GM21528 (cell line): ENCODE data around the gene SLC17A7.
A peak's percentile ranks its signal among the peaks of the same experiment; 100 is the strongest.
"Not testable (repeated sequence)": the region's sequence is repeated elsewhere in the genome, so short reads cannot be mapped to it uniquely, and the experiment has no call there.

ENCODE experiments used
- ATAC-seq: cut with Tn5 transposase; IDR thresholded peaks from one replicate; pipeline ENCODE4 v1.9.1; 2021; ENCODE audit warnings: mild to moderate bottlenecking, moderate library complexity; ENCODE audit not compliant: unreplicated experiment, low FRiP score

SLC17A7 gene

DNA sequence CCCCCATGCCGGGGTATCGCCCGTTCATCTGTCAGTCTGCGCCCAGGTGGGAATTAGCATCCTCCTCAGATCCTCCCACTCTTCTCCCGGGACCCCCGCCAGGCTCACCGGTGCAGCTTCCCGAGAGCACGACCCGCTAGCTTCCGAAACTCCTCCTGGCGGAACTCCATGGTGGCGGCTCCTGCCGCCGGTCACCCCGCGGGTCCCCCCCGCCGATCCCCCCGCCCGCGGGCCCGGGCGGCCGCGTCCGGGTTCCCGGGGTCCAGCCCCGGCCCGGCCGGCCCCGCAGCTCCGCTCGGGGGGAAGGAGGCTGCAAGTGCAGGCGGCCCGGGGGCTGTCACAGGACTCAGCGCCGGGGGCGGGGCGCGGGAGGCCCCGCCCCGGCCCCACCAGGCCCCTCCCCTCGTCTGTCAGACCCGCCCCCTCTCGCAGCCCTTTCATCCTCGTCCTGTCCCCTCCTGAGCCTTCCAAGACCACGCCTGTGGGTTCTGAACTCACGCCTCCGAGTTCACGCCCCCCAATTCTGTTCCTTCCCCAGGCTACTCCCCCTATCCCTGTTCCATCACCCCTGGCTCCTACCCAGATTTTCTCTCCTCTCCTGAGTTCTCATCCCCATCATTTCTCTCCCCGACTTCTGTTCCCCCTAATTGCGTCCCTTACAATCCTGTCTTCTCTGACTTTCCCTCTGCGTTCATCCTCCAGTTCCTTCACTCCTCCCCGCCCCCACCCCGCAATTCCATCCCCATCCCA lies at the start of gene SLC17A7:
TSS of gene SLC17A7 (minus strand) at position 318 of the 750 bp plus-strand sequence. CDS start at position 170, 148 bp downstream.
- ATAC-seq = no peak

DNA sequence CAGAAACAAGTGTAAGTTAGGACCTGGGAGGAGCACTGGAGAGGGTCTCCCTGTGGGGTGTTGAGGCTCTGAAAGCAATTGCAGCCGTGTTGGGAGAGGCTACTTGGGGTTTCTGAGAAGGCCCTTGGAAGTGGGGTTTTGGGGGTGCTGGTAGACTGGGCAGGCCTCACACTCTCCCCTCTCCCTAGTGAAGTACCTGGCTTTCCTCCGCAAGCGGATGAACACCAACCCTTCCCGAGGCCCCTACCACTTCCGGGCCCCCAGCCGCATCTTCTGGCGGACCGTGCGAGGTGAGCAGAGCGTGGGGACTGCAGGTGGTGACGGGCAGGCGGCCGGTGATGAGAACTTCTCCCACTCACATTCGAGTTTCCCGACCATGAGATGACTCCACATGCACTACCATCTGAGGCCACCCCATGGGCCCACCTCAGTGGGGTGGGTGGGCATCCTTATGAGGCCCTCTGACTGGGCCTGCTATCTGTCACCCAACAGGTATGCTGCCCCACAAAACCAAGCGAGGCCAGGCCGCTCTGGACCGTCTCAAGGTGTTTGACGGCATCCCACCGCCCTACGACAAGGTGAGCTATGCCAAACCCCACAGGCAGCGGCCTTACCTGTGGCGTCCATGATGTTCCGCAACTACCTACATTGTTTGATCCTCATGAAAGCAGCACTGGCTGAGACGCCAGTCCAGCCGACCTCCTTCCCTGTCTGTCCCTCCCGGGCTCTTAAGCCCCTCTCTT lies 49.1 kb upstream of the SLC17A7 start:
- ATAC-seq = no peak

DNA sequence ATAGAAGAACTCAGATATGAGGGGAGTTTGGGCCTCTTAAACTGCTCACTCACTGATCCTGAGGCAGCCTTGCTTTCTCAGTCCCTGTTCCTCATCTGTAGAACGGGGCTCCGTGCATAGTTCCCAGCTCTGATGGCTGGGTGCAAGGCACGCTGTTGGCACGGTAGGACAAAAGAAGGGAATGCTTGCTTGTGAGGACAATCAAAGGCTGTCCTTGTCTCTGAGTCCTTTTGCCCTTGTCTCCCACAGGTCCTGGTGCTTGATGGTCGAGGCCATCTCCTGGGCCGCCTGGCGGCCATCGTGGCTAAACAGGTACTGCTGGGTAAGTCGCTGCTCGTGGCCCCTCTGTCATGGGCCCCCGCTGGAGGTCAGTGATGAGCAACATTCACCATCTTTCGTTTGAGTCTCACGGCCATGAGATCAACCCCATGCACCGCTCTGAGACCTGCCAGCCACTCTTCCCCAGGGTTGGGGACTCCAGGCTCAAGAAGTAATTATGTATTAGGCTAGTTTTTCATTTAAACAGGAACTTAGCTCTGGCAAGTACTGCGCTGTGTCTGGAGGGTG lies 48.4 kb upstream of the SLC17A7 start:
- no peak for ATAC-seq

DNA sequence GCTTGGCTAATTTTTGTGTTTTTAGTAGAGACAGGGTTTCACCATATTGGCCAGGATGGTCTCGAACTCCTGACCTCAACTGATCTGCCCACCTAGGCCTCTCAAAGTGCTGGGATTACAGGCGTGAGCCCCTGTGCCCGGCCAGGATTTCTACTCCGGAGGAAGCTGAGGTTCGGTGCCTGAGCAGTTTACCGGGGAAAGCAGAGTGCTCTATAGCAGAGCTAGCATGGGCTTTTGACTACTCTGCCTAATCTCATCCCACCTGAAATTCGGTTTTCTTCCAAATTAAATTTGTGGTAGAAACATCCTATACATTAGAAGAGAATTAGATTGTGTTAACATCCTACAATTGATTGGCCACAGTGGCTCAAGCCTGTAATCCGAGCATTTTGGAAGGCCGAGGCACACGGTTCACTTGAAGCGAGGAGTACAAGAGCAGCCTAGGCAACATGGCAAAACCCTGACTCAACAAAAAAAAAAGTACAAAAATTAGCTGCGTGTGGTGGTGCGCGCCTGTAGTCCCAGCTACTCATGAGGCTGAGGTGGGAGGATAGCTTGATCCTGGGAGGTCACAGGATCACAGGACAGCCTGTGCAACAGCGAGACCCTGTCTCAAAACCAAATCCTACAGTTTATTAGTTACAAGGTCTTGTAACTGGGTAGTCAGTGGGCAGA lies 47.7 kb upstream of the SLC17A7 start:
- ATAC-seq = no peak

DNA sequence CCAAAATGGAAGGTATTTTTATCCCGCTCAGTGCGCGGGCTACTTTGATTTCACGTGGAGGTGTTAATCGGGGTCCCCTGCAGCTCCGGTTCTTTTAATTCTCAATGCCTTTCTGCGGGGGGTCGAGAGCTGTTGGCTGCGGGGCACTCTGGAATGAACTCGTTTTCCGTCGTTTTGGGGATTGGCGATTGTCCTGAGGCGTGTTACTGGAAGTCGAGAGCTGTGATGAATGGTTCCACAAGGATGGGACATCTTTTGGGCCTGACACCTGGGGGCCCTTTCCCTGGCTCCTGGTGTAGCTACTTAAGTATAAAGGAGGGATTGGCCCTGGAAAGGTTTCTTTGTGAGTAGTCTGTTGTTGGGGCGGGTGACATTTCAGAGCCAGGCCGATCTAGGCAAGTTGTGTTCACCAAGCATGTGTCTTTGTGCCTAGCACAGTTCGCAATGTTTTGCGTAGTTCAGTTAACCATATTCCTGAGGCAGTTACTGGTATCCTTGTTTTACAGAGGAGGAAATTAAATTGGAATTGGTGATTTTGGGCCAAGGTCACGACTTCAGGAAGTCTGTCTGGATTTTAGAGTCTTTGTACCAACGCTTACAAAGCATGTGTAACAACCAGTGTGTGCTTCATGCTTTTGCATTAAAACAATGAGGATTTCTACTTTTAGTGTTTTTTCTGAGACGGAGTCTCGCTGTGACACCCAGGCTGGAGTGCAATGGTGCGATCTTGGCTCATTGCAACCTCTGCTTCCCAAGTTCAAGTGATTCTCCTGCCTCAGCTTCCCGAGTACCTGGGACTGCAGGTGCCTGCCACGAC lies 46.9 kb upstream of the SLC17A7 start:
- no peak for ATAC-seq

DNA sequence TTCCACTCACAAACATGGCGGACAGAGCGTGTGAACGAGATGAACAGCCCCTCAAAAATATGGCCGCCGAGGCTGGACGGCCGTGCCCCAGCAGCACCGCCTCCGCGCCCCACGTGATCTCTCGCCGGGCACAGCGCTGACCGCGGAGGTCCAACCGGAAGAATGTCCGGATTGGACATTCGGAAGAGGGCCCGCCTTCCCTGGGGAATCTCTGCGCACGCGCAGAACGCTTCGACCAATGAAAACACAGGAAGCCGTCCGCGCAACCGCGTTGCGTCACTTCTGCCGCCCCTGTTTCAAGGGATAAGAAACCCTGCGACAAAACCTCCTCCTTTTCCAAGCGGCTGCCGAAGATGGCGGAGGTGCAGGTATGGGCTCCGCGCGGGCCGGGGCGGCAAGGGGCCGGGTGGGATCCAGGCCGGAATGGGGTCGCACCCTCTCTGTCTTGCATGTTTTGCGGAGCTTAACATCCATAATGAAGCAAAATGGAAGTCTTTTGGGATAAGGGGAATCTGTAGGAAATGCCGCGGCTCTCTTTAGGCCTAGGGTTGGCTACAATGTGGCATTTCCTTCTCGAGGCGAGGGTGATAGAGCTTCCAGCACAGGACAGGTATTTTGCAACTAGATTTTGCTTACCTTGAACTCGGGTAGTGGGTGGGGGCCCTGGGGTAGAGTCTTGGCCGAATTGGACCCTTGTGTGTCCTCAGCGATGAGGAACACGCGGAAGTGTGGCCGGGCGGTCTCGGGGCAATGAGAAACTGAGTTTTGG lies 46.1 kb upstream of the SLC17A7 start, which contains the start of gene RPL13A:
TSS of gene RPL13A (plus strand) at position 332 of the 769 bp plus-strand sequence. CDS start at position 354, 22 bp downstream.
- ATAC-seq = peak; percentile 83

DNA sequence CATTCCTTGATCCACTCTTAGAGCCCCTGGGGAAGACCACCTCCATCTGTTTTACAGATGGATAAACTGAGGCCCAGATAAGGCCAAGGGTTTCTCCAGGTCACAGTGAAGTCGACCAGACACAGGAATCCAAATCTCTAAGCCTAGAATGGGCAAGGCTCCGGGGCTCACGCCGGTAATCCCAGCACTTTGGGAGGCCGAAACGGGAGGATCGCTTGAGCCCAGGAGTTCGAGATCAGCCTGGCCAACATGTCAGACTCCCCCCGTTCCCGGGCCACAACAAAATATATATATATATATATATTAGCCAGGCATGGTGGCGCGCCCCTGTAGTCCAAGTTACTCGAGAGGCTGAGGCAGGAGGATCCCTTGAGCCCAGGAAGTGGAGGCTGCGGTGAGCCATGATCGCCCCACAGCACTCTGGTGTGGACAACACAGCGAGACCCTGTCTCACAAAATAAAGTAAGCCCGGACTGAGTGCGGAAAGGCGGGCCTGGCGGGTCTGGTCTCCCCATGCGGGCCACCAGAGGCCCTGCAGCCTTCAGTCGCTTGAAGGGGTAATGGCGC lies 45.5 kb upstream of the SLC17A7 start:
- ATAC-seq = no peak

DNA sequence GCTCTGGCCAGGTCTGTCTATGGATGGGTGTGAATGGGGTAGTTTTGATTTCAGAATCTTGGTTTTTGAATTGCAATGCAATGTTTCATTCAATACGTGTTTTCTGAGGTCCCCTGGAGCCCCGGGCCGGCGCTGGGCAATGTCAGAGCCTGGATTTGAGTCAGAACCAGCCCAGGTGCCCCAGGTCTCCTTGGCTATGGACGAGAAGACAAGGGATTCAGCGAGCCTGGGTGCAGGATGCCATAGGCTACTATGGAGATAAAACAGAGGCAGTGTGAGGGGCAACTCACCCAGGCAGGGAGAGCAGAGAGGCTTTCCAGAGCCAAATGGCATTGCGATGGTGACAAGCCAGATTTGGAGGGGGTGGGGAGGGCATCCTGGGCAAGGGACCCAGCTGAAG lies 44.9 kb upstream of the SLC17A7 start:
- no peak for ATAC-seq

DNA sequence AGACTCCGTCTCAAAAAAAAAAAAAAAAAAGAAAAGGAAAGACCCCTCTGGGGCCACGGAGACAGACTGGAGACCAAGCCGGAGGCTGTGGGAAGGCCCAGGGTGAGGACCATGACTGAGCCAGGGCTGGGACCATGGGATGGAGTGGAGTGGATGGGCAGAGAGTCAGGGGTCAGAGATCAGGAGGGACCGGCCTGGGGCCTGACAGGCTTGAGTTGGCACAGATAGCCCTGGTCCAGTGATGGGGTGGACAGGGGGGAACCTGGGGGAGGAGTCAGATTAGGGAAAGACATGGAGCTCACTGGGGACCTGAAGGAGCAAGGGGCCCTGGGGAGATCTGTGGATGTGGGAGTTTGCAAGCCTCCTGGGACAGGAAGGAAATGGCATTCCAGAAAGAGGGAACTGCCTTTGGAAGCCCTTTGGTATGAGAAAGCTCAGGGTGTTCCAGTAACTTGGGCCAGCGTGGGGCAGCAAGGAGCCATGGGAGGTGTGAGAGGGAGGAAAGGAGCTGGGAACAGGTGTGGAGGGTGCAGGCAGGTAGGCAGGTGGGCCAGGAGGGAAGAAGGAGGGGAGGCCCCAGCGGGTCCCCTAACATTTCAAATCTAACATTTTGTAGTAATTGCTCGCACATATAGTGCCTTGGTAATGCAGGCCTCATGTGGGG lies 39.8 kb upstream of the SLC17A7 start:
- no peak for ATAC-seq

DNA sequence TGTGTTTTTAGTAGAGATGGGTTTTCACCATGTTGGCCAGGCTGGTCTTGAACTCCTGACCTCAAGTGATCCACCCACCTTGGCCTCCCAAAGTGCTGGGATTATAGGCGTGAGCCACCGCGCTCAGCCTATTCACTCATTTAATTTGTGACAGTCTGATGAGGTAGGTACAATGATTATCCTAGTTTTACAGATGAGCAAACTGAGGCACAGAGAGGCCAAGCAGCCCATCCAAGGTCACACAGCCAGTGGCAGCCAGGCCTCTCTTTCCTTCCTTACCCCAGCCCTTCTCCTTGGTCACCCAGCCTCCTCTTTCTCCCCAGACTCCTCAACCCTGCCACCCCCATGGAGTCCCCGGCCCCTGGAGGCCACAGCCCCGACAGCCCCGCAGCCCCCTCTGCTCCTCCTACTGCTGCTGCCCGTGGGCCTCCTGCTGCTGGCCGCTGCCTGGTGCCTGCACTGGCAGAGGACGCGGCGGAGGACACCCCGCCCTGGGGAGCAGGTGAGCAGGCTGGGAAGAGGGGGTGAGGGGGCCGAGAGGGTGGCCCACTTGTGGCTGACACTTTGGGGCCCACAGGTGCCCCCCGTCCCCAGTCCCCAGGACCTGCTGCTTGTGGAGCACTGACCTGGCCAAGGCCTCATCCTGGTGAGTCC lies 38.8 kb upstream of the SLC17A7 start:
- ATAC-seq = no peak

DNA sequence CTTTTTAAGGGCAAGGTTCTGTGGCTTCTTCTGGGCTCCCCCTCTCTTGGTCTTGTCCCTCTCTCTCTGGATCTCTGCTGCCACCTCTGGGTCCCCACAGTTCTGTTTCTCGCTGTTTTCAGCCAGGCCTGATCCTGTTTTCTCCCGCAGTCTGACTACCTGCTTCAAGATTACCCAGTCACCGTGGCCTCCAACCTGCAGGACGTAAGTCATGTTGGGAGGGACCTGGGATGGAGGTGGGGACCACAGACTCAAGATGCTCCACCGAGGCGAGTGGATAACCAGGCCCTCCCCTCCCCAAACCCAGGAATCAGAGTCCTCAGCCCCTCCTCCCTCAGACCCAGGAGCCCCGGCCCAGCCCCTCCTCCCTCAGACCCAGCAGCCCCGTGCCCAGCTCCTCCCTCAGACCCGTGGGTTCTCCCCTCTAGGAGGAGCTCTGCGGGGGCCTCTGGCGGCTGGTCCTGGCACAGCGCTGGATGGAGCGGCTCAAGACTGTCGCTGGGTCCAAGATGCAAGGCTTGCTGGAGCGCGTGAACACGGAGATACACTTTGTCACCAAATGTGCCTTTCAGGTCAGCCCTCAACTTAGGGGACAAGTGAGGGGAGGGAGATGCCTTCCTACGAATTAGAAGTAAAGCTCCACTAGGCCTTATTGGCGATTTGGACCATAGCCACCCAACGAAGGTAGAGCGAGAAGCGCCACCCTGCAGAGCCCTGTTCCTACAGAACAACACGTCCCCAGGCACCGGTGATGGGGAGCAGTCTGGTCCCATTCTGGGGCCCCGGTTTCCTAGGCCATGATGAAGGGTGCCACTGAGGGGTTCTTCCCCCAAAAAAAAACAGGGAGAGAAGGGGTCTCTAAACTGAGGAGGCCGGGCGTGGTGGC lies 34.9 kb upstream of the SLC17A7 start:
- ATAC-seq = no peak

DNA sequence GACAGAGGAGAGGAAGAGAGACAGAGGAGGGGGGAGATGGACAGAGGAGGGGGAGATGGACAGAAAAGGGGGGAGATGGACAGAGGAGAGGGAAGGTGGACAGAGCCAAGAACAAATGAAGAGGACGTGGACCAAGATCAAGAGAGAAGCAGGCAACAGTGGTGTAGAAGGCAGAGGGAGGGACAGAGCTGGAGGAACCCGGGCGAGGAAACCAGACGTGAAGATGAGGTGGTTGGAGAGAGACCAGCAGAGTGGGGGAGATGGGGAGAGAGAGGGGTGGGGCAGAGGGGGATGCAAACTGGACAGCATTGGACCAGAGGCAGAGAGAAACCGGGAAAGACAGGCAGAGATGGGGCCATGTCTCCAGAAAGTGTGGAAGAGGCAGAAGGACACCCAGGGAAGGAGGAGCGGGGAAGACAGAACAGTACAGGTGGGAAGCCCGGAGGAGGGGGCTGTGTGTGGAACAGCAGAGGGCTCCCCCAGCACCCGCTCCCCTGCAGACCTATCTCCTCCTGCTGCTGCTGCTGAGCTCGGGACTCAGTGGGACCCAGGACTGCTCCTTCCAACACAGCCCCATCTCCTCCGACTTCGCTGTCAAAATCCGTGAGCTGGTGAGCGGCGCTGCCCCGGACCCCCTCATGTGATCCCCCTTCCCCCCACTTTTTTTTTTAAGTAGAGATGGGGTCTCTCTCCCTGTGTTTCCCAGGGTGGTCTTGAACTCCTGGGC lies 34.0 kb upstream of the SLC17A7 start:
- ATAC-seq = no peak

DNA sequence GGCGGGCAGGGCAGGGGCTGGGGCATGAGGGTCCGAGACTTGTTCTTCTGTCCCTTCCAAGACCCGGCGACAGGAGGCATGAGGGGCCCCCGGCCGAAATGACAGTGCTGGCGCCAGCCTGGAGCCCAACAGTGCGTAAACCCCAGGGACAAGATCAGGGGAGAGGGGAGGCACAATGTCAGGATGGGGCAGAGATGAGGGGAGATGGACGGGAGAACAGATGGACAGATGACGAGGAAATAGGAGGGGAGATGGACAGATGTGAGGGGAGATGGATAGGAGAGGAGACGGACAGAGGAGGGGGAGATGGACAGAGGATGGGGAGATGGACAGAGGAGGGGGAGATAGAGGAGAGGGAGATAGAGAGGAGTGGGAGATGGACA lies 33.2 kb upstream of the SLC17A7 start:
- no peak for ATAC-seq

DNA sequence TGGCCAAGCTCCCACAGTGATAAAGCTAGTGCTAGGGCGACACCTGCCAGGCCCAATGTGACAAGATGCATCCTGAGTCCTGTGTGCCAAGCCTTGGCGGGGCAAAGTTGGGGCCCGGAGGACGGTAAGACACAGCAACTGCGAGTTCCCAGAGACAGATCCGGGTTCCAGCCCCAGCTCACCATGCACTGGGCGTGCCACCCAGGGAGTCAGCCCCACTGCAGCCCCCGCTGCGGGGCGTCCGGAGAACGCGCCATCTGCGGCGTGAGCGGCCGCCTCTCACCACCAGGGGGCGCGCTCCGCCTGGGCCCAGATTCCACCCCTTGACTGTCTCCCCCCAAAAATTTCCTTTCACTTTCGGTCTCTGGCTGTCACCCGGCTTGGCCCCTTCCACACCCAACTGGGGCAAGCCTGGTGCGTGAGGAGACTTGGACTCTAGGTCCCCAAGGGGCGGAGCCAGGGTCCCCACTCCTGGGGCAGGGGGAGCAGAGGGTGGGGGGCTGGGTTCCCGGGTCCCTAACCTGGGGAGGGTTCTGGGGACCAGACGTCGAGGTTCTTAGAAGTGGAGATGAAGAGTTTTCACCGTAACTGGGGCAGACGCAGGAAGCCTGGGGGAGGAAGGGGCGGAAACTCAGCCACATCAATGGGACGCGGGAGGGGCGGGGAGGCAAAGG lies 32.7 kb upstream of the SLC17A7 start, which contains the start of gene FLT3LG:
TSS of gene FLT3LG (plus strand) at position 348 of the 674 bp plus-strand sequence. CDS start 425 bp downstream, outside the sequence.
- no peak for ATAC-seq

DNA sequence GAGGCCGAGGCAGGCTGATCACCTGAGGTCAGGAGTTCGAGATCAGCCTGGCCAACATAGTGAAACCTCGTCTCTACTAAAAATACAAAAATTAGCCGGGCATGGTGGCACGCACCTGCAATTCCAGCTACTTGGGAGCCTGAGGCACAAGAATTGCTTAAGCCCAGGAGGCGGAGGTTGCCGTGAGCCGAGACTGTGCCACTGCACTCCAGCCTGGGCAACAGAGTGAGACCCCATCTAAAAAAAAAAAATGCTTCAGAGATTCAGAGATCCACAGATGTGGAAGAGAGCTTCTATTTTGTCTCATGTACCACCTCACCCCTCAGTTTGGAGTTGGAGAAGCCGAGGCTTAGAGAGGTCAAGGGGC lies 32.2 kb upstream of the SLC17A7 start:
- ATAC-seq = not testable (repeated sequence)

DNA sequence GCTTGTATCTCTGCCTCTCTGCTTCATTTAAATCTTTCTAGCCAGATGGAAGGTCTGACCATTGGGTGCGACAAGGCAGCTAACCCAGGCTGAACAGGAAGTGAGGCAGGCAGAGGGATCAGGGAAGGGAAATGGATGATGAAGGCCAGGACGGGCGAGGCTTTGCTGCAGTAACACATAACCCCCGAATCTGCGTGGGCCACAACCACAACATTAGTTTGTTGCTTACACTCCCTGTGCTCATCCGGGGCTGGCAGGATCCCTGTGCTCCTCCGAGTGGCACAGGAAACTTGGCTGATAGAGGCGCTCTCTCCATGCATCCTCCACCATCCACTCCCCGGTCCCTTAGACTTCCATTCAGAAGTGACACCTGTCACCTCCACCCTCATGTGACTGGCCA lies 31.6 kb upstream of the SLC17A7 start:
- no peak for ATAC-seq
